ENCODE results near the gene CHRM1.

DNA sequence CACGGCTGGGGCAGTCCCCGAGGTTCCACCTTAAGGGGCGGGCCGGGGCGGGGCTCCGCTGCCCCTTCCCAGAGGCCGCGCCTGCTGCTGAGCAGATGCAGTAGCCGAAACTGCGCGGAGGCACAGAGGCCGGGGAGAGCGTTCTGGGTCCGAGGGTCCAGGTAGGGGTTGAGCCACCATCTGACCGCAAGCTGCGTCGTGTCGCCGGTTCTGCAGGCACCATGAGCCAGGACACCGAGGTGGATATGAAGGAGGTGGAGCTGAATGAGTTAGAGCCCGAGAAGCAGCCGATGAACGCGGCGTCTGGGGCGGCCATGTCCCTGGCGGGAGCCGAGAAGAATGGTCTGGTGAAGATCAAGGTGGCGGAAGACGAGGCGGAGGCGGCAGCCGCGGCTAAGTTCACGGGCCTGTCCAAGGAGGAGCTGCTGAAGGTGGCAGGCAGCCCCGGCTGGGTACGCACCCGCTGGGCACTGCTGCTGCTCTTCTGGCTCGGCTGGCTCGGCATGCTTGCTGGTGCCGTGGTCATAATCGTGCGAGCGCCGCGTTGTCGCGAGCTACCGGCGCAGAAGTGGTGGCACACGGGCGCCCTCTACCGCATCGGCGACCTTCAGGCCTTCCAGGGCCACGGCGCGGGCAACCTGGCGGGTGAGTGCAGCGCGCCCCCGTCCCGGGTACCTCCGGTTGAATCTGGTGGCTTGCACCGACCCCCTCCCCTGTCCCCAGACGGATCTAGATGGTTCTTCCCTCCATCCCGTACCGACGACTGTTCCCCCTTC is 40.2 kb downstream of the CHRM1 start, which contains the start of gene SLC3A2:
- no peak for TF ChIP-seq ZNF432 (CRISPR knock-in tag; IDR thresholded peaks at IDR 0.05; ENCODE audit: borderline replicate concordance)
- TF ChIP-seq GTF2F1 (IDR thresholded peaks at IDR 0.05; ENCODE audit: low read length): 0 out of 2 replicates have a peak, but pooled peaks have one; percentile 7

Data from HepG2 (cell line).